Measurements from ENCODE around the gene RNF225. TPM values are rescaled to one million over a fixed set of nuclear protein-coding genes. Genes with fewer than 3 reads are reported as not detected.

RNF225 gene
- total and polyA plus RNA-seq, 9 of the 15 experiments (the other 6 are each of a cell fraction or from before 2014, with no cell fraction given) = 0.33 TPM; not detected in 8

- TF ChIP-seq, protein P1, sequence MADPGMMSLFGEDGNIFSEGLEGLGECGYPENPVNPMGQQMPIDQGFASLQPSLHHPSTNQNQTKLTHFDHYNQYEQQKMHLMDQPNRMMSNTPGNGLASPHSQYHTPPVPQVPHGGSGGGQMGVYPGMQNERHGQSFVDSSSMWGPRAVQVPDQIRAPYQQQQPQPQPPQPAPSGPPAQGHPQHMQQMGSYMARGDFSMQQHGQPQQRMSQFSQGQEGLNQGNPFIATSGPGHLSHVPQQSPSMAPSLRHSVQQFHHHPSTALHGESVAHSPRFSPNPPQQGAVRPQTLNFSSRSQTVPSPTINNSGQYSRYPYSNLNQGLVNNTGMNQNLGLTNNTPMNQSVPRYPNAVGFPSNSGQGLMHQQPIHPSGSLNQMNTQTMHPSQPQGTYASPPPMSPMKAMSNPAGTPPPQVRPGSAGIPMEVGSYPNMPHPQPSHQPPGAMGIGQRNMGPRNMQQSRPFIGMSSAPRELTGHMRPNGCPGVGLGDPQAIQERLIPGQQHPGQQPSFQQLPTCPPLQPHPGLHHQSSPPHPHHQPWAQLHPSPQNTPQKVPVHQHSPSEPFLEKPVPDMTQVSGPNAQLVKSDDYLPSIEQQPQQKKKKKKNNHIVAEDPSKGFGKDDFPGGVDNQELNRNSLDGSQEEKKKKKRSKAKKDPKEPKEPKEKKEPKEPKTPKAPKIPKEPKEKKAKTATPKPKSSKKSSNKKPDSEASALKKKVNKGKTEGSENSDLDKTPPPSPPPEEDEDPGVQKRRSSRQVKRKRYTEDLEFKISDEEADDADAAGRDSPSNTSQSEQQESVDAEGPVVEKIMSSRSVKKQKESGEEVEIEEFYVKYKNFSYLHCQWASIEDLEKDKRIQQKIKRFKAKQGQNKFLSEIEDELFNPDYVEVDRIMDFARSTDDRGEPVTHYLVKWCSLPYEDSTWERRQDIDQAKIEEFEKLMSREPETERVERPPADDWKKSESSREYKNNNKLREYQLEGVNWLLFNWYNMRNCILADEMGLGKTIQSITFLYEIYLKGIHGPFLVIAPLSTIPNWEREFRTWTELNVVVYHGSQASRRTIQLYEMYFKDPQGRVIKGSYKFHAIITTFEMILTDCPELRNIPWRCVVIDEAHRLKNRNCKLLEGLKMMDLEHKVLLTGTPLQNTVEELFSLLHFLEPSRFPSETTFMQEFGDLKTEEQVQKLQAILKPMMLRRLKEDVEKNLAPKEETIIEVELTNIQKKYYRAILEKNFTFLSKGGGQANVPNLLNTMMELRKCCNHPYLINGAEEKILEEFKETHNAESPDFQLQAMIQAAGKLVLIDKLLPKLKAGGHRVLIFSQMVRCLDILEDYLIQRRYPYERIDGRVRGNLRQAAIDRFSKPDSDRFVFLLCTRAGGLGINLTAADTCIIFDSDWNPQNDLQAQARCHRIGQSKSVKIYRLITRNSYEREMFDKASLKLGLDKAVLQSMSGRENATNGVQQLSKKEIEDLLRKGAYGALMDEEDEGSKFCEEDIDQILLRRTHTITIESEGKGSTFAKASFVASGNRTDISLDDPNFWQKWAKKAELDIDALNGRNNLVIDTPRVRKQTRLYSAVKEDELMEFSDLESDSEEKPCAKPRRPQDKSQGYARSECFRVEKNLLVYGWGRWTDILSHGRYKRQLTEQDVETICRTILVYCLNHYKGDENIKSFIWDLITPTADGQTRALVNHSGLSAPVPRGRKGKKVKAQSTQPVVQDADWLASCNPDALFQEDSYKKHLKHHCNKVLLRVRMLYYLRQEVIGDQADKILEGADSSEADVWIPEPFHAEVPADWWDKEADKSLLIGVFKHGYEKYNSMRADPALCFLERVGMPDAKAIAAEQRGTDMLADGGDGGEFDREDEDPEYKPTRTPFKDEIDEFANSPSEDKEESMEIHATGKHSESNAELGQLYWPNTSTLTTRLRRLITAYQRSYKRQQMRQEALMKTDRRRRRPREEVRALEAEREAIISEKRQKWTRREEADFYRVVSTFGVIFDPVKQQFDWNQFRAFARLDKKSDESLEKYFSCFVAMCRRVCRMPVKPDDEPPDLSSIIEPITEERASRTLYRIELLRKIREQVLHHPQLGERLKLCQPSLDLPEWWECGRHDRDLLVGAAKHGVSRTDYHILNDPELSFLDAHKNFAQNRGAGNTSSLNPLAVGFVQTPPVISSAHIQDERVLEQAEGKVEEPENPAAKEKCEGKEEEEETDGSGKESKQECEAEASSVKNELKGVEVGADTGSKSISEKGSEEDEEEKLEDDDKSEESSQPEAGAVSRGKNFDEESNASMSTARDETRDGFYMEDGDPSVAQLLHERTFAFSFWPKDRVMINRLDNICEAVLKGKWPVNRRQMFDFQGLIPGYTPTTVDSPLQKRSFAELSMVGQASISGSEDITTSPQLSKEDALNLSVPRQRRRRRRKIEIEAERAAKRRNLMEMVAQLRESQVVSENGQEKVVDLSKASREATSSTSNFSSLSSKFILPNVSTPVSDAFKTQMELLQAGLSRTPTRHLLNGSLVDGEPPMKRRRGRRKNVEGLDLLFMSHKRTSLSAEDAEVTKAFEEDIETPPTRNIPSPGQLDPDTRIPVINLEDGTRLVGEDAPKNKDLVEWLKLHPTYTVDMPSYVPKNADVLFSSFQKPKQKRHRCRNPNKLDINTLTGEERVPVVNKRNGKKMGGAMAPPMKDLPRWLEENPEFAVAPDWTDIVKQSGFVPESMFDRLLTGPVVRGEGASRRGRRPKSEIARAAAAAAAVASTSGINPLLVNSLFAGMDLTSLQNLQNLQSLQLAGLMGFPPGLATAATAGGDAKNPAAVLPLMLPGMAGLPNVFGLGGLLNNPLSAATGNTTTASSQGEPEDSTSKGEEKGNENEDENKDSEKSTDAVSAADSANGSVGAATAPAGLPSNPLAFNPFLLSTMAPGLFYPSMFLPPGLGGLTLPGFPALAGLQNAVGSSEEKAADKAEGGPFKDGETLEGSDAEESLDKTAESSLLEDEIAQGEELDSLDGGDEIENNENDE (IDR thresholded peaks at IDR 0.05; ENCODE audit: low read depth, low read length) = peak; percentile 22
These were observed 647 bp downstream of the RNF225 start (continued) for GRCh38 chr19:58395979-58396627.
